GM19324 (cell line): ENCODE data around the gene CYP2S1.
"Not testable (repeated sequence)": the region's sequence is repeated elsewhere in the genome, so short reads cannot be mapped to it uniquely, and the experiment has no call there.

ENCODE experiments used
- ATAC-seq: cut with Tn5 transposase; IDR thresholded peaks from one replicate; pipeline ENCODE4 v1.9.1; 2021; ENCODE audit warnings: mild to moderate bottlenecking, moderate library complexity; ENCODE audit not compliant: unreplicated experiment, low FRiP score

Gene CYP2S1

DNA sequence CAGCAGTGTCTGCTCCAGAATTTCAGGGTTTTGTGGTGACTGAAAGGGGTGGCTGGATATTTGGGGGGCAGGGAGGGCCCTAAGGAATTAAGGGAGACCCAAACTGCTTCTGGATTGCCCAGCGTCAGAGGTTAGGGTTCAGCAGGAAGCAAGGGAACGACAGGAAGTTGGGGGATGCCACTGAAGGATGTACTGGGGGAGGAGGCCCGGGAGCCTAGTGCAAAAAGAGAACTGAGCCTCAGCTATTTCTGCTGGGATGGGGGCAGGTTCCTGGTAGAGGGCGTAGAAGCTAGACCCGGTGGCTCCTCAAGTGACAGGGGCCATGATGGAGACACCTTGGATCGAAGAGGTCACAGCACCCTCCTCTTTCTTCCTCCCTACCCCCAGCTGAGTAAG lies 1.1 kb downstream of the CYP2S1 start:
- no peak for ATAC-seq

DNA sequence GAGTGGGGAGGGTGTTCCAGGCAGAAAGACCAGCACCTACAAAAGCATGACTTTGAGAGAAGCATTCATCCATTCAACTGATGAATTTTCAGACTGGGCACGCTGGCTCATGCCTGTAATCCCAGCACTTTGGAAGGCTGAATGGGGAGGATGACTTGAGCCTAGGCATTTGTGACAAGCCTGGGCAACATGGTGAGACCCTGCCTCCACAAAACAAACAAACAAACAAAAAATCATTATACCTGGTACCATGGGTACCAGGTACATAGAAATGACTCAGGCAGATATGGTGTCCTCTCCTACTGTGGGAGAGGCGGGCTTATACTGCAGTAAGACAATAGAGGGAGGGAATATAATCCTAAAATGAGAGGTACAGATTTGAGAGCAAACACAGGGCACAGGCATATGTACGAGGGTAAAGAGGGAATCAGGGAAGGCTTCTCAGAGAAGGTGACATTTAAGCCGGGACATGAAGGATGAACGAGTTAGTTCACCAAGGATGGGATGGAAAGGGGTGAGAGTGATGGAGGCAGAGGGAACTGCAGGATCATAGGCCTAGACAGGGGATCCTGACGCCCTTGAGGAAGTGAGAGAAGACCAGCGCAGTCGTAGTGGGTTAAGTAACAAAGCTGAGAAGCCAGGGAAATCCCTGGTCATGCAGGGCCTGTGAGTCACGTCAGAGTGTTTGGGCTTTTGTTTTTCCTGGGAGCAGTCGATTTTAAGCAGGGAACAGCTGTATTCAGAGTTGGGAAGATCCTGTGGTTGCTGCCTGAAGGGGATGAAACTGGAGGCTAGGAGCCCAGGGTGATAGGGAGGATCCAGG lies 2.9 kb downstream of the CYP2S1 start:
- ATAC-seq: no peak

GRCh38 chr19:41198559-41198958 lies 5.5 kb downstream of the CYP2S1 start:
- ATAC-seq: no peak

DNA sequence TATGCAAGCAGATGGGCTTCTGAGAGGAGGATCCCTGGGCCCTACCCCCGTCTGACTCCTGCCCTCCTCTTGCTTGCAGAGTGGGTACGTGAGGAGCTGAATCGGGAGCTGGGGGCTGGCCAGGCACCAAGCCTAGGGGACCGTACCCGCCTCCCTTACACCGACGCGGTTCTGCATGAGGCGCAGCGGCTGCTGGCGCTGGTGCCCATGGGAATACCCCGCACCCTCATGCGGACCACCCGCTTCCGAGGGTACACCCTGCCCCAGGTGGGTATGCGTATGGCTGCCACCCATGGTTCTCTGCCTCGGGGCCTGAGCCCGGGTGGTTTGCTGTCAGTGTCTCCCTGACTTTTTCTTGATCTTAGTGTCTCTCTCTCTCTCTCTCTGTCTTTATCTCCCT lies 10.4 kb downstream of the CYP2S1 start:
- ATAC-seq: no peak

GRCh38 chr19:41204338-41204737 lies 11.3 kb downstream of the CYP2S1 start:
- not testable (repeated sequence) for ATAC-seq

- no peak for ATAC-seq
Observed at GRCh38 chr19:41205995-41206394, 13.0 kb downstream of the CYP2S1 start.

DNA sequence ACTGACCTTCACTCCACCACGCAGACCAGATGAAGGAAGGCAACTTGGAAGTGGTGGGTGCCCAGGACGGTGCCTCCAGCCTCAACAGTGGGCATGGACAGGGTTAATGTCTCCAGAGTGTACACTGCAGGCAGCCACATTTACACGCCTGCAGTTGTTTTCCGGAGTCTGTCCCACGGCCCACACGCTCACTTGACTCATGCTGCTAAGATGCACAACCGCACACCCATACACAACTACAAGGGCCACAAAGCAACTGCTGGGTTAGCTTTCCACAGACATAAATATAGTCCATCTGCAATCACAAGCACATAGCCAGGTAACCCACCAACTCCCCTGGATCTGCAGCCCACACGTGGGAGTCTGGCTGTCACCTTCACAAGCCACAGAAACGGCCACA lies 13.4 kb downstream of the CYP2S1 start:
- ATAC-seq: no peak

DNA sequence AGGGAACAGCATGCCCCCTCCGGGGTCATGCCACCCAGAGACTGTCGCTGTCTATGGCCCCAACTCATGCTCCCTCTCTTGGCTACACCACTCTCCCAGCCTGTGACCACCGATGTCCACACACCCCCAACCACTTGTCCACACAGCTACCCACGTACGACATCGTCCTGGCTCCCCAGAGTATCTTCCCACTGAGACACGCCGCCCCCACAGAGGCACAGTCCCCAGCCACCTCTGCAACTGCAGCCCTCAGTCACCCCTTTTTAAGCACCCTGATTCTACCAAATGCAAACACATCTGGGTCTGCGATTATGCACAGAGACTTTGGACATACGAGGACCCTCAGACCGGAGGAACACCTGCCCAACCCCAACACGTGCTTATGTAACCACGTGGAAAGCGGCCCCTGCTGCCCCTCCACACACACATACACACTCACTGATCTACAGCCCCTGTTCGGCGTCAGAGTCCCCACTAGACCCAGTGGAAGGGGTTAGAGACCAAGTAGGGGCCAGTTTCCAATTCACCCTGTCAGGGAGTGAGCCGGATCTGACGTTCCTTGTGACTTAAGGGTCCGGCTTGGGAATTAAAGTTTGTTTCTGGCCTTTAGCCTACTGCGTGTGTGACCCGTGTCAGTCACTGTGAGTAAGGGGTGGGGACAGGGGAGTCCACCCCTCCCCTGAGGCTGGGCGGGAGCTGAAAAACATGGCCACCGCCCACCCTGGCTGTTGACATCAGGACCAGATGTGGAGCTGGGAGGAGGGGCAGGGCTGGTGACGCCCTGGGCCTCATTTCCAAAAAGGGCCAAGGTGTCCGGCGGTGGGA lies 14.1 kb downstream of the CYP2S1 start:
- no peak for ATAC-seq

GRCh38 chr19:41214161-41214560 lies 21.1 kb downstream of the CYP2S1 start:
- no peak for ATAC-seq

GRCh38 chr19:41217741-41218140 lies 24.7 kb downstream of the CYP2S1 start:
- ATAC-seq: no peak

- ATAC-seq: no peak
Observed at GRCh38 chr19:41218249-41218614, 25.2 kb downstream of the CYP2S1 start.

DNA sequence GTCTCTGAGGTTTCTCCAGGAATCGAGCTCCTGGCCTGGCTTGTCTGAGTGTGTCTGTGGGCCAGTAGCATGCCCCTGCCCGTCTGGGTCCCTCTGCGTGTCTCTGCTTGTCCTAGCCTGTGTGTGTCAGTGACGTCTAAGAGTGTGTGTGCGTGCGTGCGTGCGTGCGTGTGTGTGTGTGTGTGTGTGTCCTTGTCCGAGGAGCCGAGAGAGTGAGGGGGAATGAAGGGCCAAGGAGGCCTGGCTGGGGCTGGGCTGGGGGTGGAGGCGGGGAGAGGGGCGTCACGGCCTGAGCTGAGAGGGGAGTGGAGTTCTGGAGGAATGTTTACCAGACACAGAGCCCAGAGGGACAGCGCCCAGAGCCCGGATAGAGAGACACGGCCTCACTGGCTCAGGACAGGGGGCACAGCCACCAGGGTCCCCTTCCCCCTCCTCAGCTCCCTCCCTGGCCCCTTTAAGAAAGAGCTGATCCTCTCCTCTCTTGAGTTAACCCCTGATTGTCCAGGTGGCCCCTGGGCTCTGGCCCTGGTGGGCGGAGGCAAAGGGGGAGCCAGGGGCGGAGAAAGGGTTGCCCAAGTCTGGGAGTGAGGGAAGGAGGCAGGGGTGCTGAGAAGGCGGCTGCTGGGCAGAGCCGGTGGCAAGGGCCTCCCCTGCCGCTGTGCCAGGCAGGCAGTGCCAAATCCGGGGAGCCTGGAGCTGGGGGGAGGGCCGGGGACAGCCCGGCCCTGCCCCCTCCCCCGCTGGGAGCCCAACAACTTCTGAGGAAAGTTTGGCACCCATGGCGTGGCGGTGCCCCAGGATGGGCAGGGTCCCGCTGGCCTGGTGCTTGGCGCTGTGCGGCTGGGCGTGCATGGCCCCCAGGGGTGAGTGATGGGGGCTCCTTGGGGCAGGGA lies 25.8 kb downstream of the CYP2S1 start, which contains the start of gene AXL:
TSS of gene AXL (plus strand) at position 609 of the 893 bp plus-strand sequence. CDS start at position 779, 170 bp downstream.
- no peak for ATAC-seq

GRCh38 chr19:41219924-41220567 lies 27.0 kb downstream of the CYP2S1 start:
- ATAC-seq: no peak

DNA sequence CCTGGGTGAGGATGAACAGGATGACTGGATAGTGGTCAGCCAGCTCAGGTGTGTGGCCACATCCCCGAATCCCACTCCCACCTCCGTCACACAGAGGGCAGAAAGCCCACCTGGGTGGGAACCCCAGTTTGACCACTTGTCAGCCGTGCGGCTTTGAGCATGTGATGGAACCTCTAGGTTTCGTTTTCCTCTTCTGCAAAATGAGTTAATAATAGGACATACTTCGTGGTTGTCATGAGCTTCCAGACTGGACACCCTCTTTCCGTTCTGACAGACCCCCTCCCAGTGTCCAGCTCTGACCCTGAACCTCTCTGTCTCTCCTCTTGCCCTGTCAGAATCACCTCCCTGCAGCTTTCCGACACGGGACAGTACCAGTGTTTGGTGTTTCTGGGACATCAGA lies 27.8 kb downstream of the CYP2S1 start:
- no peak for ATAC-seq

DNA sequence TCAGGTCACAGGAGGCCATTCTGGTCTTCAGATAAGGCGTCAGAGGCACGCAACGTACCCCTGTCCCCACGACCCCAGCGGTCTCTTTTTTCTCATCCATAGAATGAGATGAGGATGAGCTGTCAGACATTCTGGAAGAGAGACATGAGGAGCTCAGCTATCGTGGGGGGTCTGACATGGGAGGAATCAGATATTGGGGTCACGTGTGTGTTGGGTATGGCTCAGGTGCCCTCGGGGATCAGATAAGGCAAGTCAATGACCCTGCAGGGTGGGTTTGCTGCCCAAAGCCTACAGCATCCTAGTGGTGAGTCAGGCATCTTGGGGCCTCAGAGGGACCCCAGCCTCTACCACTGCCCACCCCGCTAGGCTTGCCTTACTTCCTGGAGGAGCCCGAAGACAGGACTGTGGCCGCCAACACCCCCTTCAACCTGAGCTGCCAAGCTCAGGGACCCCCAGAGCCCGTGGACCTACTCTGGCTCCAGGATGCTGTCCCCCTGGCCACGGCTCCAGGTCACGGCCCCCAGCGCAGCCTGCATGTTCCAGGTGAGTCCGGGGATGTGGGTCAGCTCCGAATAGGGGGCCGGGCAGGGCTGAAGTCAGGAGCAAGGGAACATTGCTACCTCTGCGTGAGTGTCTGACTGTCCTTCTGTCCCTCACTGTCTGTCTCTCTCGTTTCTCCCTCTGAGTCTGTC lies 28.6 kb downstream of the CYP2S1 start:
- ATAC-seq: no peak

DNA sequence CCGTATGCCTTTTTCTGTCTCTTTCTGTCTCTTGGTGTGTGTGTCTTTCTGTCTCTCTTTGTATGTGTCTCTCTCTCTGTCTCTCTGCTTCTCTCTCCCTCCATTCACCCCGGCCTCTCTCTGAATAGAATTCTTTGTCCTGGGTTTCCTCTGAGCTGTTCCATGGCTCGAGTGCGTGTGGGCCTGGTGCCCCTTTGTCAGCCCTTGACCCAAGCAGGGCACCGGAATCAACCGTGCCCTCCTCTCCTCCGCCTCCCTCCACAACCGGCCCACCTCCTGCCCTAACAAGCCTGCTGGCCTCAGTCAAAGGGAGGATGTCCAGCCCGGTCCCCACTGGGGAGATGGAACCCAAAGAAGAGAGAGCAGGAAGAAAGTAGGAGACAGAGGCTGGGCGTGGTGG lies 29.2 kb downstream of the CYP2S1 start:
- ATAC-seq: no peak

DNA sequence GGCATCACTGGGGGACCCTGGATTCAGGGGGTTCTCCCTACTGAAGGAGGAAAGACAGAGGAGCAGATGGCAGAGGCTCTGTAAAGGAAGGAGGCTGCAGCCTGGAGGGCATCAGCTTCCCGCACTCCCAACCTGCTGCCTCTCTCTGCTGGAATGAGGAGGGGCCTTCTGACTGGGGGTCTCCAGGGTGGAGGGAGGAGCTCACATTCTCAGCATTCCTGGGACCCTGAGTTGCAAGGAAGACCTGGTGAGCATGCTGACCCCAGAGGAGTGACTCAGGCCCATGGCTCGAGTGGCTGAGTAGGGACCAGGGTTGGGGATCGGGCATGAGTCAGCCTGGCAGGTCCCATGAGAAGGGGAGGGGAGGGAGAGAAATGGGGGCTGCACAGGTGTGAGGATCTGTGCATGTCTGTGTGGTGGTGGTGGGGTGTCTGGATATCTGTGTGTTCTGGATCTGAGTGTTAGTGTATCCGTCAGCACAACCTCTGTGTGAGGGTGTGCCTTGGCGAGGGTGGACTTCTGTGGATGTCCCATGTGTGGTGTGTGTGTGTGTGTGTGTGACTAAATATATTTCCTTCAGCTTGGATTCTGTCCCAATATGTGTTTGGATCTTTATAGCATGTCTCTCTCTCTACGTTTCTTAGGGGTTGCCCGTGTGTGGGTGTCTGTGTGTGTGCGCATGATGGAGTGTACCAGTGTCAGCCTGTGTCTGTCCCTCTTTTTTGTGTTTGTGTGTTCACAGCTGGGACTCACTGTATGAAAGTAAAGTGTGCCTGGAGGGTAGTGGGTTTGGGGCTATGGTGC lies 30.6 kb downstream of the CYP2S1 start:
- no peak for ATAC-seq

GRCh38 chr19:41224632-41225031 lies 31.6 kb downstream of the CYP2S1 start:
- ATAC-seq: no peak
